Glomerular visceral epithelial cell (primary cell): ENCODE measurements around the gene COL4A4.
"Not testable (repeated sequence)": the region's sequence is repeated elsewhere in the genome, so short reads cannot be mapped to it uniquely, and the experiment has no call there.

Experiments
- DNase-seq: peaks from one replicate; pipeline ENCODE4 v3.0.0-alpha.2; 2016; ENCODE audit errors: extremely low spot score

COL4A4 gene

DNA sequence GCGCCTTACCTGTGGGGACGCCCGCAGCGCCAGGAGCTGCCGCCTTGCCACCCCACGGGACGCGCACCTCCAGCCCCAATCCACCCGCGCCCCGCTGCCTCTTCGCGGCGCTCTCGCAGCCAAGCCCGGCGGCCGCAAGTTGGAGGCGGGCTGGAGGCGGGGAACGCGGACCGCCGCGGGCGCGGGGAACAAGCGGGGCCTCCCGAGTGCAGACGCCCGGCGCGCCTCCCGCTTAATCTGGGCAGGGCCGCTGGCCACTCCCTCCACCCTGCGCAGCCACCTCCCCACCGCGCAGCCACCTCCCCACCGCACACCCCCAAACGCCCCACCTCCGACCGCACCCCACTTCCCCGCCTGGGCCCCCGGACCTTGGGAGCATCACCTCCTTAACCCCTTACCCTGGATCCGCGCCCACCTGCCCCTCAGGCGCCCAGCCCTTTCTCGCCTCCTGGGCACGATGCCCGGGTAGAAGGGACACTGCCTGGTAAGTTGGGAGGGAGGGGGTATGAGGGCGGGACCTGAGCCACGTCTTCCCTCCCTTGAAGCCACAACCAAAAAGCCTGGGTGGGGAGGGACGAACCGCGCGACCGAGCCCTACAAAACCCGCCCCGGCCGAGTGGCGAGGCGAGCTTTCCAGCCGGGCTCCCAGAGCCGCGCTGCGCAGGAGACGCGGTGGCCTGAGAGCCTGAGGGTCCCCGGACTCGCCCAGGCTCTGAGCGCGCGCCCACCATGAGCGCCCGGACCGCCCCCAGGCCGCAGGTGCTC lies at the start of gene COL4A4, which contains the start of gene COL4A3:
COL4A4 (minus strand) TSS at position 208 of the 765 bp plus-strand sequence. CDS start 16,722 bp downstream, outside the sequence.
COL4A3 (plus strand) TSS at position 627 of the 765 bp plus-strand sequence; CDS start at position 730, 103 bp downstream.
- peak; percentile 40 for DNase-seq

DNA sequence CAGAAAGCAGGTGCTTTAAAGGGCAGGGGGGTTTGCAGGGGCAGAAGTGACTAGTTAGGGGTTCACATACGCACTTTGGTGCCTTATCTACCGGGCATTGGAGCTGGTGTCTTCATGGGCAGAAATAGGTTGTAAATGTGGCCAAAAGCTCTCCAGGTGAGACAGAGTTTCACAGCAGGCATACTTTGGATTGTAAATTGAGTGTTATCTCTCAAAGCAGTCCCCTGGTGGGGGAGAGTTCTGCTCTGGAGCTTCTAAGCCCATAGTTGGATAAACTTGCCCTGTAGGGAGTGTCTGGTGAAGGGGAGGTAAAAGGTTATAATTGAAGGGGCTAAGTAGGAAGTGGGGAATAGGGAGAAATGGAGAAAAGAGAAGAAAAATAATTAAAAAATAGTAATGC lies 43.6 kb upstream of the COL4A4 start:
- DNase-seq = no peak

DNA sequence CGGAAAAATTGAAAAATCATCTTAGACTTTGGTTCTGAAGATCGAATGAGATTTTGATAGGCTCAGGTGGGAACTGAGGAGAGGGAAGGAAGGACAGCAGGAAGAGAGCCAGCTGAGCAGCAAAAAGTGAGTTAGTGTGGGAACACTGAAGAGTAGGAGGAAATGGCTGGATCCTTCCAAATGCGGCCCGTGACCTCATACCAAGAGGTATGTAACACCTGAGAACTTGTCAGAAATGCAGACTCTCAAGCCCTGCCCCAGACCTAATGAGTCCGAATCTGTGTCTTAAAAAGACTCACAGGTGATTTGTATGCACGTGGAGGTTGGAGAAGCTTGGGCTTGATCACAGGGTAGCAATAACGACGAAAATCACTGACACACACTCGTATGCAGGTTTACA lies 42.4 kb upstream of the COL4A4 start:
- DNase-seq = no peak

DNA sequence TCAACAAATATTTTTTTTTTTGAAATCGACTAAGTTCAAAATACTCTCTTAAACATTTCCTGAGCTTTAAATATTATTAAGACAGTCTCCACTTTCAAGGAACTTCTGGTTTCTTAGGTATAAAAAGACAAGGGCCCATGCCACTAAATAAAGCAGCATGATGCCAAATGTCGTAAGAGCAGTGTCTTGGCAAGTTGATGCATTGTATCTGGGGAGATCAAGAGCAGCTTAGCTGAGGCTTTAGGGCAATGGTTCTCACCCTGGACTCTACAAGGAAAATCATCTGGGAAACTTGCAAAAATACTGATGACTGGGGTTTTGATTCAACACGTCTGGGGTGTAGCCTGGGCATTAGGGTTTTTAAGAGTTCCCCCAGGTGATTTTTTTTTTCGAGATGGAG lies 41.7 kb upstream of the COL4A4 start:
- no peak for DNase-seq

DNA sequence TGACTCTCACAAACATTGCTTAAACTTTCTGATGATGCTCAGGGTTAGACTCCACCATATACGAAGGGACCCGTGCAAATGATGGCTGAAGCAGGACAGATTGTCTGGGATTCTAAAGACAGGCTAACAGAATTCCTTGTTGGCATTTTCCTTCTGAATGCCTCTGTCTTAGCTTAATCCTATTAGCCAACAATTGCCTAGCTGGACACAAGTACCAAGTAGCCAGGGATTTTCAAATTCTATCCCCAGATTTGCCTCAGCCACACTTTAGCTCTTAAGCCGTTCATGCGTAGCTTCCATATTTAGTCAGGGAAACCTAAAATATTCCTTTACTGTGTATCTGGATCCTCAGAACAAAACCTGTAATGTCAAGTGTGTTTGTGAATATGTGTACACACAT lies 40.4 kb upstream of the COL4A4 start:
- DNase-seq = no peak

DNA sequence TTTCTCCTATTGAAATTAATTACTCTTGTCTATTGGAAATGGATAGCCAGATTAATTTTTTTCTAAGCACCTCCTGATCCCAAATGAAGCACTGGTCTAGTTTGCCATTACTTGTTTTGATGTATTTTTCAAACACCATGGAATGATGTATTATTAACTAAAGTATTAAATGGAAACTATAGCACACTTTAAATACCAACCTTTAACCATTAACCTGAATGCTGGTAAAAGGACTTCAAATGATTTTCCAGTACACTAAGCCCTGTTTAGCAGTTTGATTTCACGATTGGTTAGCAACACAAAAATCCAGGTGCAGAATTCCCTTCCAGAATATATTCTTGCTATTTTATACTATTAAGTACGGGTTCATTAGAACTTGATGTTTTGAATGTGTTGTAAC lies 37.8 kb upstream of the COL4A4 start:
- no peak for DNase-seq

DNA sequence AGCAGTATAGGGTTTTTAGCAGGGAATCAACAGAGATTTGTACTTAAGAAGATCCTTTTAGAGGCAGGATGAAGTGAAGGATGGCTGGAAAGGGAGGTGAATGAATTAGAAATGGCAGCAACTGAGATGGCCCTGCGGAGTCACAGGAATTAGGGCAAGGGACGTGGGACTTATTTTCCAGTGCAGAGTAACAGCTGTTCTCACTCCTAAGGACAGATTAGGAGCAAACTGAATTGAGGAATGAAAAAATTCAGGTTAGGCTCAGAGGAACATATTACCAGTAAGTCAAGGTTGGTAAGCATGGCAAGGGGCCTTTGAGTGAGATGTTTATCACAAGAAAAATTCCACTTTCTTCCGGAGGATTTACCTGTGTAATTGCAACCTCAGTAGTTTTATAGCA lies 34.9 kb upstream of the COL4A4 start:
- DNase-seq = no peak

DNA sequence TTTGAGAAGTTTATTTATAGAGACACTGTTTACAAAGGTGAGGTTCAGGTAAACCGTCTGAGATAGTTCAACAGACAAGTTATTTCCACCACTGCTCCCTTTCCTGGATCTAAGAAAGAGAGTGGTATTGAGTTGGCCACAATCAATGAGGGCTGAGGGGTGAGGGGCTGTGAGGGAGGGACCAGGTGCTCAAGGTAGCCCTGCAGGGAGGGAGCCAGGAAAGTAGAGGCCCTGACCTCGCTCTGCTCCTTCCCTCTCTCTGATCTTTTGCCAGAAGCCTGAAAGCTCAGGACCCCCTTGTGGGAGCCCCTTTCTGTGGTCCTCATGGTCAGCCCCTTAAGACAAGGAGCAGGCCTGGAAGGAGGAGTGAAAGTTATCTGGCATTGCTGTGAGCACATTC lies 30.2 kb upstream of the COL4A4 start:
- no peak for DNase-seq

DNA sequence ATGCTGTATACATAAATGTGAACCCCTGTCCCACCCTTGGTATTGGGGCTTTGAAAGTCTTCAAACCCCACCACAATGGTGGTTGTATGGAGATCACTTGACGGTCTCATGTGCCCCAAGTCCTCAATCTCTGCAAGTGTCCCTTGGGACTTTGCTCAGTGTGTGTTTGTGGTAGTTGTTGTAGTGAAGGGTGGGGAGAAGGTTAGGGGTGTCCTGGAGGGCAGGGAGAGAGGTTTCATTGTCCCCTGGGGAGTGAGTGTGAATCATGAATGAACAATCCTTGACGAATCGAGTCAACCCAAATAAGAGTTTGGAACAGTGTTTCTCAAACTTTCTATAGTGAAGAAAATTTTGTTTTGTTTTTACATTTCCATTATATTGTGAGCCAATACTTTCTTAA lies 28.5 kb upstream of the COL4A4 start:
- no peak for DNase-seq

DNA sequence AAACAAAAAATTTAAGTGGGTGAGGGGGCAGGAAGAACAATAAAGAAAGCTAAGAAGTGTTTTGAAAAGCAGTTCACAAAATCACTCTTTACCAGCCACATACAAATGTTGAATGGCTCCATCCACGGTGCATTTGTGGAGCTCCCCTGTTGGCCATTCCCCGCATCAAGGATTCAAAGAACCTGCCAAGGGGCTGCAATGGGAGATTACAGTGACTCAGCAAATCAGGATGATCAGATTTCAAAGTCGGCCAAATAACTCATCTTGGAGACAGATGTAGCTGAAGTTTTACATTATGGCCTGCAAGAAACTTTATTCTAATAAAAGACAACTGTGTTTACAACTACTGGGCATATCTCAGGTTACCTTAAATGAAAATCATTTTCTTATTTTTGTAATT lies 27.4 kb upstream of the COL4A4 start:
- DNase-seq = no peak

DNA sequence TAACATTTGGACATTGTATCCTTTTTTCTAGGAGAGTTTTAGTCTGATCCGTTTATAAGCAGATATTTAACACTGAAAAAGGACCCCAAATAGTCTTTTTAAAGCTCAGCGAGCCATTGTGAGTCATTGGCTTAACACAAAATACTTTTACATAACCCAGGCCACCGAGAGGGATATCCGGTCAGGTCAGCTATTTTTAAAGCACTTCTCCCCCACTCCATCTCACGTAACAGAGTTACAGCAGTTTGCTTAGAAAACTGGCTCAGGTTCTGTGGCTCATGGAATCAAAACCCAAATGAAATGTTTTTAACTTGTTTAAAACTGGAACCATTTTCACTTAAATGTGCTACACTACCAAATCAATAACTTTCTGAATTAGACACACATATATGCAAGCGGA lies 24.3 kb upstream of the COL4A4 start:
- peak; percentile 45 for DNase-seq

DNA sequence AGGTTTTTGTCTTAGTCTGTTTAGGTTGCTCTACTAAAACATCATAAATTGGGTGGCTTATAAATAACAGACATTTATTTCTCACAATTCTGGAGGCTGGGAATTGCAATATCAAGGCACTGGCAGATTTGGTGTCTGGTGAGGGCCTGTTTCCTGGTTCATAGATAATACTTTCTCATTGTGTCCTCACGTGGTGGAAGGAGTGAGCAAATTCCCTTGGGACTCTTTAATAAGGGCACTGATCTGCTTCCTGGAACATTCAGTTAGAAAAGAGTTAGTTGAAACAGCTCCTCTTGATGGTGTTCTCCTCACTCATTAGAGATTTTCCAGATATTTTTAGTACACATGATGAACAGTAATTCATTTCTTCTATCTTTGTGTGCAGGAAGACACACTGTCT lies 22.7 kb upstream of the COL4A4 start:
- DNase-seq = no peak

DNA sequence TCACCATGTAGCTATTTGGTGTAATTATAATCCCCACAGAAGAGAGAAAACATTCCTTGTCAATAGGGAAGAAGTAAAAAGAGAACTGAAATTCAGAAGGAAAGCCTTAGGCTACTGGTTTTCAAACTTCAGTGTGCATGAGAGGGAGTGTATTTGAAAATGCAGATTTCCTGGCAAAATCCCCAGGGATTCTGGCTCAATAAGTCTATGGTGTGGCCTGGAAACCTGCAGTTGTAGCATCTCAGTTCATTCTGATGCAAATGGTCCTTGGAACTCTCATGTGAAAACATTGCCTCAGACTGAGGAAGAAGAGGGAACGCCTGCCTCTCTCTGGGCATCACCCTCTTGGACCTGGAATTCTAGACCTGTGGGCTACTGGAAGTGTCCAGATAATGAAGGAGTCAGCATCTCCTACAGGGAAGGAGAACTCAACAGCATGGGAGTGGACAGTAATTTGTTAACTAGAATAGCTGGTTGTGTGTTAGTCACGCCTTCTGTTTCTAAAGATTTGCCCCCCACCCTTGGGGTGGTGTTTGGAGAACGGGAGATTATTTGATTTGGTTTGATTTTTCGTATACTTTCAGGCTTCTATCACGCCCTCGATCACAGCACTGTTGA lies 21.7 kb upstream of the COL4A4 start:
- no peak for DNase-seq

DNA sequence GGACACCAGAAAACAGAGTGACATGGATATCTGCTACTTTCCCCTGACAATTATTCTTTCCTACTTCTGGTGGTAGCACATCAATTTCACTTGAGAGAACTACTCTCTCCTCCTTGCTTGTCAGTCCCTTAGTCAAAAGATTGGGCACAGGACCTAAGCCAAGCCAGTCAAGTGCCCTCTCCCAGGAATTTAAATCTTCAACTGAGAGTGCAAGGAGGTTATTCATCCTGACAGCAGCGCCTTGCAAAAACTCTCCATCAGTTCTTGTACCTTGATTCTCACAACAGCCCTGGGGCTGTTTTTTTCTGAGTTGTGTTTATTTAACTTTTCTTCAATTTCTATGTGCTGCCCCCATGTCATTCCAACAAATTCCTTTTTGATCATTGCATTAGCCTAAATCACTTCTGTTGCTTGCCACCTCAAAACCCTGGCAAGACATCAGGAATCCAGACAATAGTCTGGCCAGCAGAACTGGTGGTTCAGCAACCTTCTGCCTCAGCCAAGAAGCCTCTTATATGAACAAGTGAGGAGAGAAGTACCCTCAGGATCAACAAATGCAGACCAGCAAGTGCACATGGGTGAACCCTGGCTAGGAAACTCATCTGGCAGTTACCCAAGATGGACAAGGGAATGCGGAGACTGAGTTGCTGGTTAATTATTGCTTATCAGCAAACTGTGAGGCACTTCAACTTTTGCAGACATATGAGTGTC lies 19.8 kb upstream of the COL4A4 start:
- peak; percentile 75 for DNase-seq

DNA sequence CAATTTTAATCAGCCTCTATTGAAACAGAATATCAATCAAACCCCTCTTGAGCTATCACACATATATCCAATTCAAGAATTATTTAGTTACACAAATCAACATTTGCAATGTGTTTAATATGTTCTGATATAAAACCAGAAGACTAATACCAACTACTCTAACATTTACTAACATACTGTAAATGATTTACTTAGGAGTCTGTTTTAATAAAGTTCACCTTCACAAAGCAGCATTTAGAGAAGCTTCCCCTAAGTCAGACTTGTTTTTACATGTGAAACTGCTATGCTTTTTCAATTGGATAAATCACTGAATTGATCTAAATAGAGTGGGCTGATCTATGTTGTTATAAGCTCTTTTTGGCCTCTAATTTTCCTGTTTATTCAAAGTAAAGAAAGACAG lies 18.8 kb upstream of the COL4A4 start:
- DNase-seq = no peak

DNA sequence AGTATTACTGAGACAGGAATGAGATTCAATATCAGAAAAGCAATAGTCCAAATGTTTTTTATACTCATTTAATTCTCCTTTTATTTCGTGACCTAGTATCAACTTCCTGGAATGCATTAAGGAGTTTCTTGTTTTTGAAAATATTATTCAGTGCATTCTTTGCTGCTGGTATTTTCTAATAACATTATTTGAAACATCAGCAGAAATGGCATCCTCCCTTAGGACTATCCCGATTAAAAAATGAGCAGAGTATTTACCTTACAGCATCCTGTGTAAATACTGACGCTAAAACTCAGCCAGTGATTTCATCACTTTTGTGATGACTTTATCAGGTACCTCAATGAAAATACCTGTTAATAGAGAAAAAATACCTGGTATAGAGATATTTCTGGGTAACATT lies 16.8 kb upstream of the COL4A4 start:
- DNase-seq = no peak

DNA sequence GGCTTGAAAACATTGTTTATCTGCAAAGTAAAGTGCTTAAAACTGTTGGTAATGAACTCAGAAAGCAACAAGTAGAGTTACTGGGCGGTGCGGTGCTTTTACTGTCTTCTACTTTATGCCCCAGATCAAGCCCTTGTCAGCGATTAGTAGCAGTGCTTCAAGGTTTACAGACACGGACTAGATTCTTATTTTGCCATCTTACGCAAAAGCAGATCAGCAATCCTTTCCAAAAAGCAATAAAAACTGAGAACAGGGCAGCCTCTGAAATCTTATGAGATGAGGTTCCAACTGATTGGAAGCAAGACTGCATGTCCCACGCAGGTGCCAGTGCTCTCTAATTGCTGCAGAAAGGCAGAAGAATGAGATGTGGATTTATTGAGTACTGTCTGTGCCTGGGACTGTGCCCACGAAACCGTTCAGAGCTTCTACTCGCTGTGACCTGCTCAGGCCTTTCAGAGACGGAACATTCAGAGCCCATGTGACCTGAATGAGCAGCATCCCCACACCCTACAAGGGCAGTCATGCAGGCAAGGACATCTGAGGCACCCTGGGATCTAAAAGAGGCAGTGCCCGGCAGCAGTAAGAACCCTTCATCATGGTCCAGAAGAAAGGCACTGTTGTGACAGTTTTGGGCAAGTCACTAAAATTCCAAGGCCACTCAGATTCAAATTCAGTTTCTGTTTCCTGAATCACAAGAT lies 16.1 kb upstream of the COL4A4 start:
- no peak for DNase-seq

DNA sequence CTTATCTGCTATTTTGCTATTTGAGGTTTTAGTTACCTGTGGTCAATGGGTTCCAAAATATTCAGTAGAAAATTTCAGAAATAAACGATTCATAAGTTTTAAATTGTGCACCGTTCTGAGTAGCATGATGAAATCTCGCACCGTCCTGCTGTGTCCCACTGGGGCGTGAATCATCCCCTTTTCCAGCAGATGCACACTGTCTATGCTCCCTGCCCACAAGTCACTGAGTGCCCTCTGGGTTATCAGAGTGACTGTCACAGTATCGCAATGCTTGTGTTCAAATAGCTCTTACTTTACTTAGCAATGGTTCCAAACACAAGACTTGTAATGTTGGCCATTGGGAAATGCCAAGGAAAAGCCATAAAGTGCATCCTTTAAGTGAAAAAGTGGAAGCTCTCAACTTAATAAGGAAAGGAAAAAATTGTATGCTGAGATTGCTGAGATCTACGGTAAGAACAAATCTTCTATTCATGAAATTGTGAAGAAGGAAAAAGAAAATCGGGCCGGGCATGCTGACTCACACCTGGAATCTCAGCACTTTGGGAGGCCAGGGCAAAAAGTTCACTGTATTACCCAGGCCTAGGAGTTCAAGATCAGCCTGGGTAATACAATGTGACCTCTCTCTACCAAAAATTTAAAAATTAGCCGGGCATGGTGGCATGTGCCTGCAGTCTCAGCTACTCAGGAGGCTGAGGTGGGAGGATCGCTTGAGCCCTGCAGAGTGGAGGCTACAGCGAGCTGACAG lies 13.8 kb upstream of the COL4A4 start:
- no peak for DNase-seq

DNA sequence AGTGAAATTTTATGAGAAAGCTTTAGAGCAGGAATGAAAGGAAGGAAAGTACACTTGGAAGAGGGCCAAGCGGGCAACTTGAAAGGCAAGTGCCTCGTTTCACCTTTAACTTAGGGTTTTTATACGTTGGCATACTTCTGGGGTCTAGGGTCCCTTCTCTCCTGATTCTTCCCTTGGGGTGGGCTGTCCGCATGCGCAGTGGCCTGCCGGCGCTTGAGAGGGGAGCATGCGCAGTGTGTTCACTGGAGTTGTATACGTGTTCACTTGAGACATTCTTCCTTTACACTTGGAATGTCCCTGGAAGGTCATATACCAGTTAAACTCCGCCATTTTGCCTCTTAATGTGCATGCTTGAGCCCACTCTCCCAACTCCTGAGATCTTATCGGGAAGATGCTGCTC lies 7.8 kb upstream of the COL4A4 start:
- not testable (repeated sequence) for DNase-seq

DNA sequence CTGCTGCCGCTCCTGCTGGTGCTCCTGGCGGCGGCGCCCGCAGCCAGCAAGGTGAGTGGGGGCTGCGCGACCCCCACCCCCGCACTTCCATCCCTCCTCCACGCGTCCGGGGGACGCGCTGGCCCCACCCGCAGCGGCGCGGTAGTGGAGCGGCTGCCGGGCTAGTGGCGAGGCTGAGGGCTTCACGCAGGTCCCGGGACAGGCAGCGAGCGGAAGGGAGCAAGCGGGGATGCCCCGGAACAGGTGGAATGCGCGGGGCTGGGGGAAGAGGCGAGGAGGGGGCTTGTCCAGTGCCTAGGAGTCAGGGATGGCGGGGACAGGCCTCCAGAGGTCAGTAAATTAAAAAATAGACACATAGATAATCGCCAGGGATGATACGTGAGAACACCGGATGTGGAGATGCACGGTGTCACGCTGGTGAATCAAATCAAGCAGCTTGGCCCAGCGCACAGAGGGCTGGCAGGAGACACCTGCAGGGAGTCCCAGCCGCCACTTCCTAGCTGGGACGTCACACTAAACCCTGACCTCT lies 822 bp upstream of the COL4A4 start:
- peak; percentile 33 for DNase-seq

DNA sequence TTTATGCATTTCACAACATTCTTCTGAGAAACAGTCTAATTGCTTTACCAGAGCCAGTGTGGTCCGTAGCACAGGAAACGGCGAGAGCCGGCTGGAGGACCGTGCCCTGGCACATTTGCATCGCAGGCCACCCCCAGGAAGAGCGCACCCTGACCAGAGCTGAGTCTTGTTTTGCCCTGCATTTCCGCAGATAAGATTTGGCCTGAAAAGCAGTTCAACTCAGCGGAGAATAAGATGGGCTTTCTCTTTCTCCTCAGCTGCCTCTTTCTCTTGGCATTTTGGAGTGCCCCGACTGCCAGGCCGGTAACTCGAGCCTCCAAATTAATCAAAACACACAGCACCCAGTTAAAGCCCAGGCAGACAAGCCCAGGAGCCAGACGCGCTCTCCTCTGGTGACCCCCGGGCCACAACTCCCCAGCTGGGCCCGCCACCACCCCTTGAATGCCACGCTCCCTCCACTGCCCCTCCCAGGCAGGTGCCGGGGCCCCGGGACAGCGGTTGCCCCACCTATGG lies 464 bp downstream of the COL4A4 start:
- peak; percentile 26 for DNase-seq
